ENCODE results near the gene VWA5B2.

The VWA5B2 gene

DNA sequence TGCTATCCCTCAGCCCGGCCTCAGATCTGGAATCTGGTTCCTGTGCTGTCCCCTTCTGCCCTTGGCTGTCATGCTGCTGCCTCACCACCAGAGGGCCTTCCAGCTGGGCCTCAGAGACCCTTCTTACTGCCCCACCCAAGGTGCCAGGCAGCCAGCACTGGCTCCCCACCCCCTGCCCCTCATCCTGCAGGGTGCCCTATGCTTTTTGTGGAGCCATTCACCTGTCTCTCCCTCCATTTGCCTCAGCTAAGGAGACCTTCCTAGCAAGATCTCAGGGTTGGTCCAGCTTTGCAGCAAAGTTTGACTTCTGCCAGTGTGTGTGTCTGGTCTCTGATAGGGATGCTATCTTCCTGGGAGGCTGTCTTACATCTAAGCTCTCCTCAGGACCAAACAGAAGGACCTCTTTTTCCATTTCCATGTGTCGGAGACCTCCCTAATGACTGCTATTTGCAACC is 1.9 kb upstream of the VWA5B2 start:
- no peak for DNase-seq

DNA sequence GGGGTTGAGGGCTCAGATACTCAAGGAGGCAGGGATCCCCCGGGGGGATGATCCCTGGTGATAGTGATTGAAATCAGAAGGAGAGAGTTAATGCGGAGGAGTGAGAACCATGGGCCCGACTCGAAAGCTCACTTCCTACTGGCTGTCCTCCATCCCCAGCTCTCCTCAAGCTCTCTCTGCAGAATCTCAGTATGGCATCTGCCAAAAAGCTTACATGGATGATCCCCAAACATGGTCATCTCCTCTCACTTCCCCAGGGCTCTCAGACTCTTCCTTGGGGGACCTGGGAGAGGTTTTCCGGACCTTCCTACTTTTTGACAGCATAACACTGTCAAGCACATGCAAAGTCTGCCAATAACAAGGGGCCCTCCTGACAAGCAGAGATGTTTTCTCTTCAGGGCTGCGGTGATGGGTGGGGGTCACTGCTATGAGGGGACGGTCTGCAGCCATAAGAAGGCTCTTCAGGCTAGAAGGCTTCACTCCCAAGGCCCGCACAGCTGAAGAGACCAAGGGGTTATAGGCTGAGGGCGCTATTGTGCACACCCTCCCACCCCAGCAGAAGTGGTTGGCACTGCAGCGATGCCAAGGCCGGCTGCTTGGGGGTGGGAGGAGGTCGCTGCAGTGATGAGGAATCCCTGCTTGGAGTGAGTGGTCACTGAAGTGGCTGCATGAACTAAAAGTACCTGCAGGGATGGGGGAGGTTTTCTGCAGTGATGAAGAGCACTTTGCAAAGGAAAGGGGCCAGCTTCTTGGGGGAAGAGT is 828 bp upstream of the VWA5B2 start:
- no peak for DNase-seq

DNA sequence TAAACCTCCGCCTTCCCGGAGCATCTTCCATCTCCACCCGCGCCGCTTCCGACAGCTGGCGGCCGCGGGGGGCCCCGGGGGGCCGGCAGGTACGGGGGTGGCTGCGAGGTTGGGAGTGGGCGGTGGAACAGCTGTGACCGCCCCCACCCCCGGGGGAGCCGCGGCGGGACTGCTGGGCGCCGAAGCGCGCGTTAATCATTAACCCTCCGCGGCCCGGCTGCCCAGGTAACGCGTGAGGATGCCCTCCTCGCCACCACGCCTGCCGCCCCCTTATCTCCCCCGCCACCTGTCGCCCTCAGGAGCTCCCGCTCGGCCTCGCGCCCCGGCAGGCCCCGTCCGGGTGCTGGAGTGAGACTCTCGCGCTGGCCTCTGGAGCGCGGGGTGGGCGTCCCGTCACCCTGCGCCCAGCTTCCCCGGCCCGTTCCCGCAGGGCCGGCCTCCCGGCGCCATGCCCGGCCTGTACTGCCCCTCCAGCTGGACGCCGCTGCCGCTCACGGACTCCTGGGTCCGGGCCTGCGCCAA is 757 bp downstream of the VWA5B2 start:
- DNase-seq = no peak

DNA sequence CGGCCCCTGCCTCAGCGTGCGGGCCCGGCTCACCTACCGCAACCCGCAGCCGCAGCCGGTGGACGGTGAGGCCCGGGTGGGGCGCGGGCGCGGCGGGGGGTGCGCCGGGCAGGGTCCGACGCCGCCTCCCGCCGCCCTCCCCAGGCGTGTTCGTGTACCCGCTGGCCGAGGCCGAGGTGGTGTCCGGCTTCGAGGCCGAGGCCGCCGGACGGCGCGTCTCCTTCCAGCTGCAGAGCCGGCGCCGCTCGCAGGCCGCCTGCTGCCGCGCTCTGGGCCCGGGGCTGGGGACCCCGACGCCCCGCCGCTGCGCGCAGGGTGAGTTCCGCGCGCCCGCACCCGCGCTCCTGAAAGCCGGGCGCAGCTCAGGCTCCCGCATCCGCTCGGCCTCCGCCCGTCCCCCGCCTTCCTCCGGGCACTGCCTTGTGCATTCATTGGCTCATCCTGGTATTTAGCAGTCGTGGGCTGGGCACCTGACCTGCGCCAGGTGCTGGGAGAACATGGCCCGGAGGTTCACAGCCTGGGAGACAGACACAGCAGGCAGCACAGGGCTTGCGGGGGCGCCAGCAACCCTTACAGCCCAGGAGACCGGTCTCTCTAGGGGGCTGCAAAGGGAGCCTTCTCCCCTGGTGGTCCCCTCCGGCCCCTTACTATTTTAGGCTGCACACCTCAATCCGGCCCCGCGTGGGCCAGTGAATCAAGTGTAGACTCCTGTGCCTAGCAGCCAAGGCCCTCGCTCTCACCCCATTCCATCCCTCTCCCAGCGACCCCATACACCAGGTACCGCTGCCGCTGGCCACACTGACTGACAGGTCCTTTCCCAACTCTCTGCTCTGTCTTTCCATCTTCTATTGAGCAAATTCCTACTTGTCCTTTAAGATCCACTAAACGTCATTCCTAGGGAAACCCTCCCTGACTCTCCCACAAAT is 1.5 kb downstream of the VWA5B2 start:
- DNase-seq = no peak

DNA sequence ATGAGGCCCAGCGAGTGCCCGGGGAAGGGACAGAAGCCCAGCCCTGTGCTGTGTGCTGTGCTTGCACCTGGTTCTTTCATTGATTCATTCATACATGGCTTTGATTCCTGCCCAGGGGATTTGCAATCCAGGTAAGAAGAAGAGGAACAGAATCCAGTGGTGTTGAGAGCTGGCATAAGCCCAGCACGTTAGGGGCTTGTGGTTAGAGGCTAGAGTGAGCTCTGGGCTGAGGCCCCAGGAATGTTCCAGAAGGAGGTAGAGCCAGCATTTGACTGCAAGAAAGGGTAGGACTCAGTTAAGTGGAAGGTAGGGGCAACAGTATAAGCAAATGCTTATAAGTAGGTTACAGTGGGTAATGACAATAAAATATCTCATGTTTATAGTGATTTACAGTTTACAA is 2.3 kb downstream of the VWA5B2 start:
- no peak for DNase-seq

DNA sequence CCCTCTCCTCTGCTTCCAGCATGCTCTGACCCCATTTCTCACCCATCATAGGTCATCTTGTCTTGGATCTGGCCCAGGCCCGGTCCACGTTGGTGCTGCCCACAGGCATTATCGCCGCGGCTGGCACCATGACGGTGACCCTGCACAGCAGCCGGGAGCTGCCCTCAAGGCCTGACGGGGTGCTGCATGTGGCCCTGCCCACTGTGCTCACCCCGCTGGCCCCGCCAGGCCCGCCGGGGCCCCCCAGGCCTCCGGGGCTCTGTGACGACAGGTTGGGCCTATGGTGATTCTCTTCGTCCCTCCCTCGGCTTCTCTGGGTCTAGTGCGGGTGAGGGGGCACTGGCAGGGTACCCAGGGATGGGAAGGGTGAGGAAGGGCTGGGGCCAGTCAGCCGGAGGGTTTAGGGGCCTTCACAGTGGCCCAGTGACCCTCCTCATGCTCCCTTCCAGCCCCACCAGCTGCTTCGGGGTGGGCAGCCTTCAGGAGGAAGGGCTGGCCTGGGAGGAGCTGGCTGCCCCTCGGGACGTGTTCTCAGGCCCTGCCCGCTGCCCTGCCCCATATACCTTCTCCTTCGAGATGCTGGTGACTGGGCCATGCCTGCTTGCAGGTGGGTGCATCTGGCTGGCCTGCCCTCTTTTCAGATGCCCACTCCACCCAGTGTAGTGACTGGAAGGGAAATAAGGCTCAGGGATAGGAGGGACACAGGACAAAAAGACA is 3.9 kb downstream of the VWA5B2 start:
- no peak for DNase-seq

DNA sequence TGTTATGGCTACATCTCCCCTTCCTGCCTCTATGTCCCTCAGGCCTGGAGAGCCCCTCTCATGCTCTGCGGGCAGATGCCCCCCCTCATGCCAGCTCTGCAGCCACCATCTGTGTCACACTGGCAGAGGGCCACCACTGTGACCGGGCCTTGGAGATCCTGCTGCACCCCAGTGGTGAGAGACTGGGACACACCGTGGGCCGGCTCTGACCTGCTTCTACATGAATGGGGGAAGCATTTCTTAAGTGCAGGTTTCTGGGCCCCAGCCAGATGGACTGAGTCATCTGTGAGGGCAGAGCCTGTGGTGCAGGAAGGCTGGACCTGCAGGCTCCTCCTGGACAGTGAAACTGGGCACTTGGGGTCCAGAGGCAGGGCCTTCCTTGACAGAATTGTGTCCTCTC is 4.8 kb downstream of the VWA5B2 start:
- no peak for DNase-seq

DNA sequence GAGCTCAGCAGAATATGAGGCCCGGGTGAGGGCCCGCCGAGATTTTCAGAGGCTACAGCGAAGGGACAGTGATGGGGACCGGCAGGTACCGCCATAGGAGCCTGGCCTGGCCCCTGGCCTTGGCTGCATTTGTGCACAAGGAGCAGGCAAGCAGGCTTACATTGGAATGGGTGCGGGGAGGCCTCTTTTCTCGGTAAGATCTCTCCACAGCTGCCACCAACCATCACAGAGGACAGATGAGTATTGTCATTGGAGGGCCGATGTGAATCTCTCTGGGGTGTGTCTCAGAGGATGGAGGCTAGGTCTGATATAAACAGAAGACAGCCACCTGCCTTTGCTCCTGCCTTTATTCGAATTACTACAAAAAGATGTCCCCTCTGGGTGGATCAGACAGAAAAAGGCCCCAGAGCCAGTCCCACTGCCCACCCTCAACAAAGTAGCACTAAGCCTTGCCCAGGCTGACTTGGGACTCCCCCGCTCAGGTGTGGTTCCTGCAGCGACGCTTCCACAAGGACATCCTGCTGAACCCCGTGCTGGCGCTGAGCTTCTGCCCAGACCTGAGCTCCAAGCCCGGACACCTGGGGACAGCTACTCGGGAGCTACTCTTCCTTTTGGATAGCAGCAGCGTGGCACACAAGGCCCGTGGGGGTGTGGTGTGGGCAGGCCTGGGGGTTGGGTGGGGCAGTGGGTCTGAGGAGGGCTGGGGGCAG is 5.4 kb downstream of the VWA5B2 start:
- no peak for DNase-seq

DNA sequence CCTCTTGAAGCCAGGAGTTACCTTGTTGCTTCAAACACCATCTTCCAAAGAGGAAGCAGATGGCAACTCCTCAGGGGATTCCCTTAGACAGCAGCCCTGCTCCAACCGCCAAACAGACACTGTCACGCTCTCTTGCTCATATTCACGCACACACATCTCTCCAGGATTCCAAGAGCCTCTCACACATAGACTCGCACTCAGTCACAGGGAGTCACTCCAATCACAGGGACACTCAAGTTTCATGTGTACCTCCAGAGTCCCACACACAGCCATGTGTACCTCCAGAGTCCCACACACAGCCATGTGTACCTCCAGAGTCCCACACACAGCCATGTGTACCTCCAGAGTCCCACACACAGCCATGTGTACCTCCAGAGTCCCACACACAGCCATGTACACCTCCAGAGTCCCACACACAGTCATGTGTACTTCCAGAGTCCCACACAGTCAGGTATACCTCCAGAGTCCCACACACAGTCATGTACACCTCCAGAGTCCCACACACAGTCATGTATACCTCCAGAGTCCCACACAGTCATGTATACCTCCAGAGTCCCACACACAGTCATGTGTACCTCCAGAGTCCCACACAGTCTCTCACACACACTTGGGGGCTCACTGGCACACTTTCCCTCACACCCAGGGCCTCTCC is 6.1 kb downstream of the VWA5B2 start:
- DNase-seq = no peak

DNA sequence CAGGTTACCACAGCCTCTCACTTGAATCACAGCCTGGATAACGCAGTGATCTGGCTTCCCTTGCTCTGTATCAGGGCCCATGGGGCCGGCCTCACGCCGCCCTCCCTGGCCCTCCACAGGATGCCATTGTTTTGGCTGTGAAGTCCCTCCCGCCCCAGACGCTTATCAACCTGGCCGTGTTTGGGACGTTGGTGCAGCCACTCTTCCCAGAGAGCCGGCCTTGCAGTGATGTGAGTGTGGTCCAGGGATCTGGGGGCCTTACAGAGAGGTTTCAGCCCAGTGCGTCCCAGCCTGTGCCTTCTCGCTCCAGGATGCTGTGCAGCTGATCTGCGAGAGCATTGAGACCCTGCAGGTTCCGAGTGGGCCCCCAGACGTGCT is 6.6 kb downstream of the VWA5B2 start:
- DNase-seq = no peak

DNA sequence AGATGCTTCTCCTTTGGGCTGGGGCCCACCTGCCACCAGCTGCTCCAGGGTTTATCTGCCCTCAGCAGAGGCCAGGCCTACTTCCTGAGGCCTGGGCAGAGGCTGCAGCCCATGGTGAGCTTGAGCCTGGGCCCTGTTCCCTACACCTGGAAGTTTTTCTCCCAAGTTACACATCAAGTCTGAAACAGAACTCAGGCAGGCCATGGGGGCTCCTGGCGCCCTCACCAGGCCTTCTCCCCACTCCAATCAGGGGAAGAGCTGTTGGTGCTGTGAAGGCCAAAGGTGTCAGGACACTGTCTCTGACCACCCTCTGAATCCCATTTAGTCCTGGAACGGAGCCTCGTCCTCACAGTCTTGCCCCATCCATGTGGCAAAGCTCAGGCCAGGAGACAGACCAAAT is 7.3 kb downstream of the VWA5B2 start:
- no peak for DNase-seq

DNA sequence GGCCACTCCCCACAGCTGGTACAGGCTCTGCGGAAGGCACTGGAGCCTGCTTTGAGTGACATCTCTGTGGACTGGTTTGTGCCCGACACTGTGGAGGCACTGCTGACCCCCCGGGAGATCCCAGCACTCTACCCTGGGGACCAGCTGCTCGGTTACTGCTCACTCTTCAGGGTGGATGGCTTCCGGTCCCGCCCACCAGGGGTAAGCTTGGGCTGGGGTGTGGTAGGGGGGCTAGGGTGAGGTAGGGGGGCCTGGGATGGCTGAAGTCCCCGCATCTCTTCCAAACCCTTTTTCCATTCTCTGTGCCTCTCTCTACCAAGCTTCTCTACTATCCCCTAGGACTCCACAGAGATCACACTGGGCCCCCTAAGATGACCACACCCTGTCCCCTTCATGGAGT is 7.8 kb downstream of the VWA5B2 start:
- DNase-seq = no peak

DNA sequence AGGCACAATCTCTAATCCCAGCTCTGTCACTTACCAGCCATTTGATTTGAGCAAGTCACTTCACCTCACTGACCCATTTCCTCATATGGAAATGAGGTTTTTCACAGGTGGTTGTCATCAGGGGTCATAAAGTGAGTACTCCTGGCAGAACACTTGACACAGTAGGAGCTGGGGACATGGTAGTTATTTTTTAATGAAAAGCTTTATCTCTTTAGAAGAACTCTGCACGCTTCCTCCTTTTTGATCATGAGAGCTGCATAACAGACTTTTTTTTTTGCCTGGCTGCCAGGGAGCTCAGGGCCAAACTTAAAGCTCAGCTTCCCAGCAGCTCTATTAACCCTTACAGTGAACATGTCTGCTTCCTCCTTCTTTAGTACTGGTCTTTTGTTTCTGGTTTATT is 8.4 kb downstream of the VWA5B2 start:
- DNase-seq = no peak

DNA sequence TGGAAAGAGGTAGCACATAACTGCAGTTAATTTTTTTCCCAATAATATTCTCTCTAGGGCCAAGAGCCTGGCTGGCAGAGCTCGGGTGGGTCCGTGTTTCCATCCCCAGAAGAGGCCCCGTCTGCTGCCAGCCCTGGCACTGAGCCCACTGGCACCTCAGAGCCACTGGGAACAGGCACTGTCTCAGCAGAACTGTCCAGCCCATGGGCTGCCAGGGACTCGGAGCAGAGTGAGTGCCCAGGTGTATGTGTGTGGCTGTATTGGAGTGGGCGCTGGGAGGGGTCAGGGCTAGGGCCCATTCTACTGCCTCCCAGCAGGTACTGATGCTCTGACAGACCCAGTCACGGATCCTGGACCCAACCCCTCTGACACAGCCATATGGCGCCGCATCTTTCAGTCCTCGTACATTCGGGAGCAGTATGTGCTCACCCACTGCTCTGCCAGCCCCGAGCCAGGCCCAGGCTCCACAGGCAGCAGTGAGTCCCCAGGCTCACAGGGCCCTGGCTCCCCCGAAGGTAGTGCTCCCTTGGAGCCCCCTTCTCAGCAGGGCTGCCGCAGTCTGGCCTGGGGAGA is 8.9 kb downstream of the VWA5B2 start:
- DNase-seq = no peak

DNA sequence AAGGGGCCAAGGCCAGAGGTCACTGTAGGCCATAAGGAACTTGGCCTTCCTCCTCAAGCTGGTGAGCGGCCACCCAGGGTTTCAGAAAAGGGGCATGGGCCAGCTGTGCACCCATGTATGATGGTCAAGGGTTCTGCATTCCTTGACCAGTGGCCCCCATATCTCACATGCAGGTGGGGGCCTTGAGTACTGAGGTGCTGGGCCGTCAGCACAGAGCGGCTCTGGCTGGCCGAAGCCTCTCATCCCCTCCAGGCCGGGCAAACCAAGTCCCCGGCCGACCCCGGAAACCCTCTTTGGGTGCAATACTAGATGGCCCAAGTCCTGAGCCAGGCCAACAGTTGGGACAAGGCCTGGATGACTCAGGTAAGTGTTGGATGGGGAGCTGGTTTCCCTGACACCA is 9.8 kb downstream of the VWA5B2 start:
- DNase-seq = no peak

DNA sequence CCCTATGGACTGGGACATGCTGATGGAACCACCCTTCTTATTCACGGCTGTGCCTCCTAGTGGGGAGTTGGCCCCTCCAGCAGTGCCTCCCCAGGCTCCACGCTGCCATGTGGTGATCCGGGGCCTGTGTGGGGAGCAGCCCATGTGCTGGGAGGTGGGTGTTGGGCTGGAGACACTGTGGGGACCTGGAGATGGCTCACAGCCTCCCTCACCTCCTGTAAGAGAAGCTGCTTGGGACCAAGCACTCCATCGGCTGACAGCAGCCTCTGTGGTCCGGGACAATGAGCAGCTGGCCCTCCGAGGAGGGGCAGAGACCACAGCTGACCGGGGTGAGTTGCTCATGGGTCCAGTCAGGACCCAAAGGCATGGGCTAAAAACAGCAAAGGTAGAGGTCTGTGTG is 10.3 kb downstream of the VWA5B2 start:
- DNase-seq = no peak

DNA sequence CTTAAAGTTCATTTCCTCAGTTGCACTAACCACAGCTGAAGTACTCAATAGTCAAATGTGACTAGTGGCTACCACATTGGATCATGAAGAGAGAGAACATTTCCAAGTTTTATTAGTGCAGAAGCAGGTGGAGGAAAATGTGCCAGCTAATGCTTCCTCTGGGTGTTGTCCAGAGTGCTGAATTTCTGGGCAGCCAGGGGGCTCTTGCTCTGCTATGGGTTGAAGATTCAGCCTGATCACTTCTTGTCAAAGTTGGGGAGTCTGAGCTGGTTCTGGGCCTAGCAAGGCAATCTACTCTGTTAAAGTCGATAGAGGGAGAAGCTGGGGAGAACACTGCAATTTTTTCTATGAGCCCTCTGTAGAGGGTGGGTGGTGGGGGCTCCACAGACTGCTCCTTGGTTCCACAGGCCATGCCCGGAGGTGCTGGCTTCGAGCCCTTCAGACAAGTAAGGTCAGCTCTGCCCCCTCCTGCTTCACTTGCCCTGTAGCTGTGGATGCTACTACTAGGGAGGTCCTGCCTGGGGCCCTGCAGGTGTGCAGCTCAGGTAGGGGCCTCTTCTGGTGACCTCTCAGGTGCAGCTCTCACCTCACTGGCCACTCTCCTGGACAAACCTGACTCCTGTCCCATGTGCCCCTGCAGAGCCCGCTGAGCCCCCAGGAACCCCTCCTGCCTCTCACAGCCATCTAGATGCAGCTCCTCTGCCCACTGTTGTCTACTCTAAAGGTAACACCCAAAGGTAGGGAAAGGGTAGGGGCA is 11.2 kb downstream of the VWA5B2 start:
- no peak for DNase-seq

DNA sequence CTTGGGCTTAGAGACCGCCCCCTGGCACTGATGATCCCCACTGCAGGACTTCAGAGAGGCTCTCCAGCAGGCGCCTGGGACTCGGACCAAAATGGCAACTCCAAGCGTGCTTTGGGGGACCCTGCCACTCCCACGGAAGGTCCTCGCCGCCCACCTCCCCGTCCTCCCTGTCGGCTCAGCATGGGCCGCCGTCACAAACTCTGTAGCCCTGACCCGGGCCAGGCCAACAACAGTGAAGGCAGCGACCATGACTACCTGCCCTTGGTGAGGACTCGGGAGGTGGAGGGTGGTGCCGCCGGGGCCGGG is 11.7 kb downstream of the VWA5B2 start:
- DNase-seq = no peak

DNA sequence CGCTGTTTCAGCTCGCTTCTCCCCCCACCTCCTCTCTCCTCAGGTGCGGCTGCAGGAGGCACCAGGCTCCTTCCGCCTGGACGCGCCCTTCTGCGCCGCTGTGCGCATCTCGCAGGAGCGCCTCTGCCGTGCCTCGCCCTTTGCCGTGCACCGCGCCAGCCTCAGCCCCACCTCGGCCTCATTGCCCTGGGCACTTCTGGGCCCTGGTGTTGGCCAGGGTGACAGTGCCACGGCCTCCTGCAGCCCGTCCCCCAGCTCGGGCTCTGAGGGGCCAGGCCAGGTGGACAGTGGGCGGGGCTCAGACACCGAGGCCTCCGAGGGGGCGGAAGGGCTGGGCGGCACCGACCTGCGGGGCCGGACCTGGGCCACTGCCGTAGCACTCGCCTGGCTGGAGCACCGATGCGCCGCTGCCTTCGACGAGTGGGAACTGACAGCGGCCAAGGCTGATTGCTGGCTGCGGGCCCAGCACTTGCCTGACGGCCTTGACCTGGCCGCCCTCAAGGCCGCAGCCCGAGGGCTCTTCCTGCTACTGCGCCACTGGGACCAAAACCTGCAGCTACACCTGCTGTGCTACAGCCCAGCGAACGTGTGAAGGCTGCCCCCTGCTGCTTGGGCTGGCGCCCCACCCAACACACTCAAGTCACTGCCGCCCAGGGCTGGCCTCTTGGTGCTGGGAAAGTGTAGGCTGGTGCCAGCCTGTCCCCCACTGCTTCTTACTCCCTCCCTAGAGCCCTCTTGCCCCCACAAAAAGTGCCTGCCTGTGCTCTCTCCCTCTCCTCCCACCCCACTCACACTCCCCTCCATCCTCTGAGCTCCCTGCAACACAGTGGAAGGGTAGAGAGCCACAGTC is 12.3 kb downstream of the VWA5B2 start:
- DNase-seq = no peak

DNA sequence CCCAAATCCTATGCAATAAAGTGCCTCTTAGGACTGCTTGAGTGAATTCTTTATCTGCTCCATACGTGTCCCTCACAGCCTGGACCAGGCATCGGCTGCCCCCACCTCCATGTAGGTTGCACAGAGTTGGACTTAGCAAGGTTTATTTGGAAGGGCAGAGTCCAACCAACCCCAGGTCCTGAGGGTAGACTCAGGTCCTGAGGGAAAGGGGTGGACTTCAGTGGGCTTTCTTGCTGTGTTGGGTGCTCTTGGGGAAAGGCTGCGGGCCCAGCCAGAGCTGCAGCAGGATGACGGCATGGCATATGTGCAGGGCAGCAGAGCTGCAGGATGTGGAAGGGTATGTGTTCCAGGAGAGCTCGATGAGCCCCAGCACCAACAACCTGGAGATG is 12.9 kb downstream of the VWA5B2 start:
- DNase-seq = no peak
